ENCODE data around the gene C1QL1. TPM values are rescaled to one million over a fixed set of nuclear protein-coding genes. Genes with fewer than 3 reads are reported as not detected.

The C1QL1 gene
- total and polyA plus RNA-seq, 2 experiments from 2014 or later: 25.2 to 38.6 TPM

- Histone ChIP-seq H3K36me3 (no peaks in the 10 kb centered on the region), H3K4me1 (ENCODE audit: low read depth) (peaks cover 5% of the 10 kb centered on the region), H3K4me3 (no peak overlapping the region), H3K9me3 (ENCODE audit: low read depth) (no peaks in the 10 kb centered on the region), H3K27ac (peak overlapping the region; percentile 18), H3K27me3 (peaks cover 3% of the 10 kb centered on the region)
- TF ChIP-seq CTCF (IDR thresholded peaks at IDR 0.05; ENCODE audit: low read depth, low read length): no peak
- DNase-seq (ENCODE audit: low read depth in 1 of 2, low spot score in 1 of 2): peak in 1 of 2 donors; percentile 61
Measured at GRCh38 chr17:44916781-44917241, 51.3 kb downstream of the C1QL1 start.

- Histone ChIP-seq H3K27ac (peak overlapping the region; percentile 18), H3K9me3 (ENCODE audit: low read depth) (no peaks in the 10 kb centered on the region), H3K4me1 (ENCODE audit: low read depth) (peaks cover 10% of the 10 kb centered on the region), H3K27me3 (peaks cover 3% of the 10 kb centered on the region), H3K36me3 (no peaks in the 10 kb centered on the region), H3K4me3 (no peak overlapping the region)
- peak in 1 of 2 donors; percentile 49 for DNase-seq (ENCODE audit: low read depth in 1 of 2, low spot score in 1 of 2)
- TF ChIP-seq CTCF (IDR thresholded peaks at IDR 0.05; ENCODE audit: low read depth, low read length): no peak
Measured at GRCh38 chr17:44915862-44916780, 52.0 kb downstream of the C1QL1 start.

- H3K36me3 ChIP-seq: no peaks in the 10 kb centered on the region
- peaks cover 17% of the 10 kb centered on the region for H3K4me1 ChIP-seq (ENCODE audit: low read depth)
- H3K27me3 ChIP-seq: peaks cover 3% of the 10 kb centered on the region
- H3K27ac ChIP-seq: peak within 1 kb of the TSS; percentile 18
- no peak for DNase-seq (ENCODE audit: low read depth in 1 of 2, low spot score in 1 of 2)
- H3K9me3 ChIP-seq (ENCODE audit: low read depth): no peaks in the 10 kb centered on the region
- no peak for TF ChIP-seq CTCF (IDR thresholded peaks at IDR 0.05; ENCODE audit: low read depth, low read length)
- H3K4me3 ChIP-seq: no peak within 1 kb of the TSS
Measured at GRCh38 chr17:44915321-44915726, 52.8 kb downstream of the C1QL1 start, which contains the start of gene GFAP. TSS of gene GFAP (minus strand) at chr17:44915500. CDS start at chr17:44915486, 14 bp downstream.

- Histone ChIP-seq H3K4me3 (no peak overlapping the region), H3K9me3 (ENCODE audit: low read depth) (no peaks in the 10 kb centered on the region), H3K27me3 (peaks cover 3% of the 10 kb centered on the region), H3K4me1 (ENCODE audit: low read depth) (peaks cover 17% of the 10 kb centered on the region), H3K36me3 (no peaks in the 10 kb centered on the region), H3K27ac (no peak overlapping the region)
- DNase-seq (ENCODE audit: low read depth in 1 of 2, low spot score in 1 of 2): no peak
- no peak for TF ChIP-seq CTCF (IDR thresholded peaks at IDR 0.05; ENCODE audit: low read depth, low read length)
Measured at GRCh38 chr17:44914698-44915271, 53.3 kb downstream of the C1QL1 start.

GRCh38 chr17:44914148-44914547 lies 54.0 kb downstream of the C1QL1 start:
- peaks cover 3% of the 10 kb centered on the region for H3K27me3 ChIP-seq

More at GRCh38 chr17:44914148-44914547, 54.0 kb downstream of the C1QL1 start:
- H3K4me3 ChIP-seq: no peak overlapping the region
- no peak for TF ChIP-seq CTCF (IDR thresholded peaks at IDR 0.05; ENCODE audit: low read depth, low read length)
- no peak overlapping the region for H3K27ac ChIP-seq
- no peaks in the 10 kb centered on the region for H3K9me3 ChIP-seq (ENCODE audit: low read depth)
- peaks cover 17% of the 10 kb centered on the region for H3K4me1 ChIP-seq (ENCODE audit: low read depth)
- H3K36me3 ChIP-seq: no peaks in the 10 kb centered on the region
- DNase-seq (ENCODE audit: low read depth in 1 of 2, low spot score in 1 of 2): no peak
